Measurements from ENCODE around the gene PISD.

PISD gene

DNA sequence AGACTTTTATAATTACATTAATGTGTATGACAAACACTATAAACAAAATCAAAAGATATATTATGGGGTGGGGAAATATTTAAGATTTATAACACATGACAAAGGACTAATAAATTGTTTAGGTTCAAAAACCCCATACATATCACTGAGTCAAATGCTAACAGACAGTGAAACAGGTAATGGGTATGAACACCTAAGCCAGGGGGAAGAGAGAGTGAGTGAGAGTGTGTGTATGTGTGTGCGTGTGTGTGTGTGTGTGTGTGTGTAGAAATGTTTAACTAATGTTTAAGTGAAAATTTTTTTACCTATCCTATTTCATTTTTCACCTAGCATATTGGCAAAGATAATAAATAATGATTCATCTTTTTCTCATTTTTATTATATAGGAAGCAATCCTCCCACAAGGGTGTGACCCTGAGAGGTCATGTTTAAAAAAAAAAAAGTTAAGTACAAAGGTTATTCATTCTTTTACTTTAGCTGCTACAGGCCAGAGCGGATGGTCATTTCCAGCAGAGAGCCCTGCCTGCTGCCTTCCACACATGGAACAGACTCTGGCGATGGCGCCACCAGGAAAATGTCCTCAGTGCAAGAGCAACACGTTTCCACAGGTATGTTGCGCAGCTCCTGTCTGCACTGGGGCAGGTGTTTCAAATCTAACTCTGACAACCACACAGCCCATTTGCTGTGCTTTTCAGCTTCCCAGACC, 72.9 kb downstream of the PISD start:
- H3K4me2 ChIP-seq (ENCODE audit: low read length): no peak overlapping the region
- H3K4me1 ChIP-seq (ENCODE audit: insufficient read depth, low read length, severe bottlenecking): no peaks in the 10 kb centered on the region
- H3K27ac ChIP-seq (ENCODE audit: low read depth, low read length, poor library complexity, severe bottlenecking): no peak overlapping the region
- no peak overlapping the region for H3K4me3 ChIP-seq (ENCODE audit: low read depth, low read length, poor library complexity, severe bottlenecking)
- H2AFZ ChIP-seq (ENCODE audit: low read length): no peak overlapping the region
- no peaks in the 10 kb centered on the region for H3K79me2 ChIP-seq (ENCODE audit: insufficient read depth, low read length)
- no peaks in the 10 kb centered on the region for H4K20me1 ChIP-seq (ENCODE audit: insufficient read depth, low read length)
- peaks cover 55% of the 10 kb centered on the region for H3K36me3 ChIP-seq (ENCODE audit: insufficient read depth, low read length)
- H3K9me3 ChIP-seq (ENCODE audit: low read length): no peaks in the 10 kb centered on the region
- no peaks in the 10 kb centered on the region for H3K27me3 ChIP-seq (ENCODE audit: insufficient read depth, low read length)
- H3K9me2 ChIP-seq (ENCODE audit: low read depth, low read length): no peaks in the 10 kb centered on the region
- no peak overlapping the region for H3K9ac ChIP-seq (ENCODE audit: low read length)
- TF ChIP-seq, protein P1, sequence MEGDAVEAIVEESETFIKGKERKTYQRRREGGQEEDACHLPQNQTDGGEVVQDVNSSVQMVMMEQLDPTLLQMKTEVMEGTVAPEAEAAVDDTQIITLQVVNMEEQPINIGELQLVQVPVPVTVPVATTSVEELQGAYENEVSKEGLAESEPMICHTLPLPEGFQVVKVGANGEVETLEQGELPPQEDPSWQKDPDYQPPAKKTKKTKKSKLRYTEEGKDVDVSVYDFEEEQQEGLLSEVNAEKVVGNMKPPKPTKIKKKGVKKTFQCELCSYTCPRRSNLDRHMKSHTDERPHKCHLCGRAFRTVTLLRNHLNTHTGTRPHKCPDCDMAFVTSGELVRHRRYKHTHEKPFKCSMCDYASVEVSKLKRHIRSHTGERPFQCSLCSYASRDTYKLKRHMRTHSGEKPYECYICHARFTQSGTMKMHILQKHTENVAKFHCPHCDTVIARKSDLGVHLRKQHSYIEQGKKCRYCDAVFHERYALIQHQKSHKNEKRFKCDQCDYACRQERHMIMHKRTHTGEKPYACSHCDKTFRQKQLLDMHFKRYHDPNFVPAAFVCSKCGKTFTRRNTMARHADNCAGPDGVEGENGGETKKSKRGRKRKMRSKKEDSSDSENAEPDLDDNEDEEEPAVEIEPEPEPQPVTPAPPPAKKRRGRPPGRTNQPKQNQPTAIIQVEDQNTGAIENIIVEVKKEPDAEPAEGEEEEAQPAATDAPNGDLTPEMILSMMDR (IDR thresholded peaks at IDR 0.05; ENCODE audit: low read length): no peak
- no peak for TF ChIP-seq EZH2 (IDR thresholded peaks at IDR 0.05; ENCODE audit: borderline replicate concordance, low read length)
- H3F3A ChIP-seq (ENCODE audit: insufficient read depth, low read length): no peaks in the 10 kb centered on the region

DNA sequence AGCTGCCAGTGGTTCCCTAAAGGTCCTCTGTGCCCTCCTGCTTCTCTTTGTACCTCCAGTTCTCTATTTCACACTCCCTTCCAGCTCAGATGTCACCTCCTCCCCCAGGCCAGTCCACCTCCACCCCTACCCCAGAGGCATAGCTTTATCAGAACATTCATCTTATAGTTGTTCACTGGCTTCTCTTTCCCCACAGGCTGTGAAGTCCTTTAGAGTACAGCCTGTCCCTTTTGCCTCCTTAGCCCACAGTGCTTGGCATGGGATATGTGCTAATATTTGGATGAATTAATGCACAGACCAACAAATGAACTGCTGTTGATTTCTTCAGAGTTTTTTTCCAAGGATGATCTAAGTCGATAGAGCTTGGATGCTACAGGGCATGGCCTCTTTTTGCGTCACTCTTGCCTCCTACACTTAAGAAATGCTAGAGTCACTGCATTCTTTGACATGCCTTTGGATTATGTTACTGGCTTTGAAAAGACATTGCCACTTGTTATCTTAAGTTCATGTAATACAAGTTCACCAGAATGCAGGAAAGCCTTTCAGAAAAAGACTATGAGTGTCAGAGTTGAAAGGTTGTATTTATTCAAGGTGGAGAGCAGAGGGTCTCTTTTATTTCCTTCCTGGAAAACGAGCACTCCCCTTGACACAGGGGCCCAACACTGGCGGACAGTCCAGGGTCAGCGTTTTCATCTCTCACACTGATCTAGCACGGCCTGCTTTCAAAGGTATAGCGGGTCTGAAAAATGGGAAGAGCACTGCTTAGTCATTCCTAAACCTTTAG, 75.7 kb downstream of the PISD start:
- Histone ChIP-seq H2AFZ (ENCODE audit: low read length) (no peak overlapping the region), H3K4me1 (ENCODE audit: insufficient read depth, low read length, severe bottlenecking) (no peaks in the 10 kb centered on the region), H3K4me3 (ENCODE audit: low read depth, low read length, poor library complexity, severe bottlenecking) (no peak overlapping the region), H3K27me3 (ENCODE audit: insufficient read depth, low read length) (no peaks in the 10 kb centered on the region), H3K4me2 (ENCODE audit: low read length) (no peak overlapping the region), H3F3A (ENCODE audit: insufficient read depth, low read length) (no peaks in the 10 kb centered on the region), H3K27ac (ENCODE audit: low read depth, low read length, poor library complexity, severe bottlenecking) (no peak overlapping the region), H4K20me1 (ENCODE audit: insufficient read depth, low read length) (no peaks in the 10 kb centered on the region), H3K36me3 (ENCODE audit: insufficient read depth, low read length) (peaks cover 70% of the 10 kb centered on the region), H3K79me2 (ENCODE audit: insufficient read depth, low read length) (no peaks in the 10 kb centered on the region), H3K9me3 (ENCODE audit: low read length) (no peaks in the 10 kb centered on the region), H3K9me2 (ENCODE audit: low read depth, low read length) (no peaks in the 10 kb centered on the region), H3K9ac (ENCODE audit: low read length) (no peak overlapping the region)
- TF ChIP-seq EZH2 (IDR thresholded peaks at IDR 0.05; ENCODE audit: borderline replicate concordance, low read length): no peak
- TF ChIP-seq, protein P1 (IDR thresholded peaks at IDR 0.05; ENCODE audit: low read length): no peak

DNA sequence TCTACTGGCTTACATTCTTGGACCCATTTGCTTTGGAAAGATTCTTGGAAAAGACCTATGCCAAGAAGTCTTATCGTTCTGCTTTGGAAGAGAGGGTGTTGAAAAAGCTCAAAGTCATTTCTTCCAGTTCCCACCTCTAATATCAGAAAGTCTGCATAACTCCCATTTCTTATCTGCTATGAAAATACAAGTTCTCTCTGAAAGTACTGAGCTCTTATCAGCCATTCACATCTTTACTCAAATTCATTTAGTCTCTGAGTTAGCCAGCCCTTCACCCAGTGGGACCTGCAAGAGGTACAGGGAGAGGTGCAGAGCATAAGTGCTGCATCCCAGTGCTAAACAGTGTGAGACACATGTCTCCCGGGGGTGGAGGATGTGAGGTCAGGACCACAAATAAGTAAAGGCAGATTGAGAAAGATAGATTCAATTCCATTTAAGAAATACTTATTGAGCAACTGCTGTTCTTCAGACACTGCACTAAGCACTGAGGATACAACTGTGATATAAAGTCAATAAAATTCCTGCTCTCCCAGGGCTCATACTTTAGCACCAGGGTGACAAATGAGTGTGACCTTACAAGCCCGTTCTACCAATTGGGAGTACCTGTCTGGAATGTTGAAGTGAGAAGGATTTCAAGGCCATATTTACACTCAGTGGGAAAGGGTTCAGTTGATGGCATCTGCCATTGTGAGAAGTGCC, 76.7 kb downstream of the PISD start:
- Histone ChIP-seq H3K27ac (ENCODE audit: low read depth, low read length, poor library complexity, severe bottlenecking) (no peak overlapping the region), H3K4me3 (ENCODE audit: low read depth, low read length, poor library complexity, severe bottlenecking) (no peak overlapping the region), H2AFZ (ENCODE audit: low read length) (no peak overlapping the region)

More for the DNA sequence above, 76.7 kb downstream of the PISD start:
- Histone ChIP-seq H4K20me1 (ENCODE audit: insufficient read depth, low read length) (no peaks in the 10 kb centered on the region), H3K4me2 (ENCODE audit: low read length) (no peak overlapping the region), H3K36me3 (ENCODE audit: insufficient read depth, low read length) (peaks cover 80% of the 10 kb centered on the region), H3K9me2 (ENCODE audit: low read depth, low read length) (no peaks in the 10 kb centered on the region), H3K4me1 (ENCODE audit: insufficient read depth, low read length, severe bottlenecking) (no peaks in the 10 kb centered on the region), H3K9ac (ENCODE audit: low read length) (no peak overlapping the region), H3K79me2 (ENCODE audit: insufficient read depth, low read length) (no peaks in the 10 kb centered on the region), H3K27me3 (ENCODE audit: insufficient read depth, low read length) (no peaks in the 10 kb centered on the region), H3F3A (ENCODE audit: insufficient read depth, low read length) (no peaks in the 10 kb centered on the region), H3K9me3 (ENCODE audit: low read length) (no peaks in the 10 kb centered on the region)
- TF ChIP-seq, protein P1 (IDR thresholded peaks at IDR 0.05; ENCODE audit: low read length): no peak
